Measurements from ENCODE around the gene FAM234B. TPM values are rescaled to one million over a fixed set of nuclear protein-coding genes. Genes with fewer than 3 reads are reported as not detected.

The FAM234B gene
- total and polyA plus RNA-seq, 2 donors (not counting 1 experiment from before 2014, with no cell fraction given) = 2.6 to 8.2 TPM

- 42% methylated on average over 3 of the region's 9 CpGs for WGBS (ENCODE audit: insufficient coverage)
- Histone ChIP-seq H3K27ac (ENCODE audit: low read length in 2 of 2) (peak overlapping the region; percentile 86 to 99), H3K36me3 (replicated peaks in 1 of 2; ENCODE audit: control extremely low read depth in 1 of 2, control insufficient read depth in 1 of 2, extremely low read depth in 1 of 2, insufficient read depth in 2 of 2, low read length in 1 of 2) (no peaks in the 10 kb centered on the region), H3K27me3 (replicated peaks in 1 of 4; ENCODE audit: control extremely low read depth in 1 of 4, control insufficient read depth in 3 of 4, insufficient read depth in 4 of 4, low read length in 3 of 4) (no peaks in the 10 kb centered on the region), H3K9ac (ENCODE audit: low read length) (peak overlapping the region; percentile 58), H4K20me1 (ENCODE audit: control insufficient read depth, insufficient read depth, low read length, poor library complexity, severe bottlenecking) (no peaks in the 10 kb centered on the region), H3K79me2 (ENCODE audit: control insufficient read depth, insufficient read depth, low read length) (no peaks in the 10 kb centered on the region), H3K4me1 (ENCODE audit: control insufficient read depth in 2 of 2, insufficient read depth in 2 of 2, low read length in 2 of 2) (peaks cover 47 to 52% of the 10 kb centered on the region in 2 donors), H3K9me3 (ENCODE audit: control extremely low read depth in 1 of 3, control insufficient read depth in 2 of 3, insufficient read depth in 1 of 3, low read length in 2 of 3) (no peaks in the 10 kb centered on the region), H3K4me2 (replicated peaks; ENCODE audit: low read depth, low read length, poor library complexity, severe bottlenecking) (peak overlapping the region; percentile 76), H2AFZ (ENCODE audit: insufficient read depth, low read depth, low read length, poor library complexity, severe bottlenecking) (peak overlapping the region; percentile 72), H3K4me3 (ENCODE audit: control extremely low read depth in 1 of 5, extremely low read depth in 1 of 5, insufficient read depth in 1 of 5, low read depth in 2 of 5, low read length in 4 of 5) (peak overlapping the region; percentile 30 to 64 (median 45))
- peaks cover 50% of the 10 kb centered on the region for H3K4me1 Mint-ChIP-seq
- no peak for TF ChIP-seq EZH2 (IDR thresholded peaks at IDR 0.05; ENCODE audit: borderline replicate concordance, insufficient read depth, low read depth, low read length, poor library complexity, severe bottlenecking)
- TF ChIP-seq CTCF (IDR thresholded peaks at IDR 0.05) = no peak
- DNase-seq = peak; percentile 67
- ATAC-seq (ENCODE audit: low read depth) = no peak
- H3K4me3 Mint-ChIP-seq = peak overlapping the region; percentile 86
- intact Hi-C loops (cut with micrococcal nuclease) = loop anchor here (1.0 kb wide), 1 partner anchor 115 kb away; no protein-coding TSS in a partner anchor
- POLR2A ChIA-PET = no interaction called here
- H3K27me3 Mint-ChIP-seq = no peaks in the 10 kb centered on the region
- CTCF ChIA-PET = interaction anchor here (0.7 to 8.7 kb wide), 4 partner anchors 17 to 115 kb away, joined by 3 to 108 read pairs (median 12); no protein-coding TSS in a partner anchor
- no peaks in the 10 kb centered on the region for H3K9me3 Mint-ChIP-seq (ENCODE audit: insufficient read depth)
- H3K27ac Mint-ChIP-seq = peak overlapping the region; percentile 97
Measured at GRCh38 chr12:13097491-13098011, 53.4 kb downstream of the FAM234B start.
